Right atrium auricular region (tissue), 2 donors: ENCODE data around the gene CFAP45. TPM values are rescaled to one million over a fixed set of nuclear protein-coding genes. Genes with fewer than 3 reads are reported as not detected.
A peak's percentile ranks its signal among the peaks of the same experiment; 100 is the strongest.

Experiments
- DNase-seq: peaks from one replicate; pipeline ENCODE4 v3.0.0-alpha.2; 2019; ENCODE audit warnings: low spot score
- H3K27ac ChIP-seq, 2 donors: fragments of 200-600 bp; sonication (generic); 1 replicate in 1 of 2; 2 replicates in 1 of 2; pipeline ENCODE4 v1.5.1; 2016 to 2019
- H3K27me3 ChIP-seq, 2 donors: fragments of 200-600 bp; sonication (generic); one replicate each; pipeline versions ENCODE4 v1.5.1 to v1.6.0; 2017 to 2019
- H3K36me3 ChIP-seq: fragments of 200-600 bp; sonication (generic); one replicate; pipeline ENCODE4 v1.5.1; 2016
- H3K4me1 ChIP-seq, 2 donors: fragments of 200-600 bp; sonication (generic); one replicate each; pipeline versions ENCODE4 v1.5.1 to v1.6.0; 2017 to 2019
- H3K4me3 ChIP-seq, 2 donors: fragments of 200-600 bp; sonication (generic); 1 replicate in 1 of 2; 2 replicates in 1 of 2; pipeline ENCODE4 v1.5.1; 2017 to 2019; ENCODE audit warnings: mild to moderate bottlenecking in 1 of 2, moderate library complexity in 1 of 2
- H3K9me3 ChIP-seq, 2 donors: fragments of 200-600 bp; sonication (generic); one replicate each; pipeline ENCODE4 v1.5.1; 2019
- total RNA-seq, 2 donors: library from RNA; depleted of rRNA; stranded (reverse); fragments of >200 nt; gene quantifications; one replicate each; pipeline ENCODE4 v1.1.0, GENCODE V29; 2016
- TF ChIP-seq, protein P1 (sequence below), 2 donors: fragments of 200-600 bp; sonication (generic); IDR thresholded peaks; one replicate each; pipeline ENCODE4 v1.5.1; 2019; ENCODE audit warnings: antibody characterized with exemption in 2 of 2

CFAP45 gene
- total RNA-seq, 2 donors from 2014 or later = 0.86 to 1.3 TPM

GRCh38 chr1:159941141-159941540 lies 41.2 kb upstream of the CFAP45 start:
- Histone ChIP-seq H3K4me1 (peaks cover 0 to 43% of the 10 kb centered on the region in 2 donors), H3K36me3 (no peaks in the 10 kb centered on the region), H3K27me3 (no peaks in the 10 kb centered on the region), H3K9me3 (no peaks in the 10 kb centered on the region), H3K27ac (no peak overlapping the region), H3K4me3 (no peak overlapping the region)
- DNase-seq = no peak
- TF ChIP-seq, protein P1, sequence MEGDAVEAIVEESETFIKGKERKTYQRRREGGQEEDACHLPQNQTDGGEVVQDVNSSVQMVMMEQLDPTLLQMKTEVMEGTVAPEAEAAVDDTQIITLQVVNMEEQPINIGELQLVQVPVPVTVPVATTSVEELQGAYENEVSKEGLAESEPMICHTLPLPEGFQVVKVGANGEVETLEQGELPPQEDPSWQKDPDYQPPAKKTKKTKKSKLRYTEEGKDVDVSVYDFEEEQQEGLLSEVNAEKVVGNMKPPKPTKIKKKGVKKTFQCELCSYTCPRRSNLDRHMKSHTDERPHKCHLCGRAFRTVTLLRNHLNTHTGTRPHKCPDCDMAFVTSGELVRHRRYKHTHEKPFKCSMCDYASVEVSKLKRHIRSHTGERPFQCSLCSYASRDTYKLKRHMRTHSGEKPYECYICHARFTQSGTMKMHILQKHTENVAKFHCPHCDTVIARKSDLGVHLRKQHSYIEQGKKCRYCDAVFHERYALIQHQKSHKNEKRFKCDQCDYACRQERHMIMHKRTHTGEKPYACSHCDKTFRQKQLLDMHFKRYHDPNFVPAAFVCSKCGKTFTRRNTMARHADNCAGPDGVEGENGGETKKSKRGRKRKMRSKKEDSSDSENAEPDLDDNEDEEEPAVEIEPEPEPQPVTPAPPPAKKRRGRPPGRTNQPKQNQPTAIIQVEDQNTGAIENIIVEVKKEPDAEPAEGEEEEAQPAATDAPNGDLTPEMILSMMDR (IDR thresholded peaks at IDR 0.05) = no peak

DNA sequence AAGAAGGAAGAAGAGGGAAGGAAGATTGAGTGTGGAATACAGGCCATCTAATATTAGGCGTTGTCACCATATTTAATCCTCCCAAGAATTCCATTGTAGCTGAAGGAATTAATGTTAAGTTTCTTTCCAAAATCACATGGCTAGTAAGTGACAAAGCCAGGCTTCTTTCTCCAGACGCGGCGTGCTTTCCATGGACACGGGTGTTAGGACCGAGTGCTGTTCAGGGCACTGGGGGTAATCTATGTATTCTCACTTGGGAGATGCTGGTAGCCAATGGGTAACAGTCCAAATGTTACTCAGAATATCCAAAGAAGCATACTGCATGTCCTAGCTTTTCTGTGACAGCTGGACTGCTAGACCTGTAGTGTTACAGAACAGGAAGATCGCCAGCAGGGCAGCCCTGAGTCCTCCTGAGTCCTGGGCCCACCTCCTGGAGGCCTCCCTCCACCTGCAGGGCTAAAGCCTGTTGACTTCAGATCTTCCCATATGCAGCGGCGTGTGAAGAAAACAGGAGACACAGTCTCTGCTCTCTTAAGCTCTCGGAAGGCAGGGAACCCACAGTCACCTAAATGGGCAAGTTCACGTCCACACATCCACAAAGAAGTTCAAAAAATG lies 40.1 kb upstream of the CFAP45 start:
- H3K27me3 ChIP-seq = no peaks in the 10 kb centered on the region
- no peaks in the 10 kb centered on the region for H3K36me3 ChIP-seq
- H3K9me3 ChIP-seq = no peaks in the 10 kb centered on the region
- no peak for DNase-seq
- peak overlapping the region in 1 of 2 donors; percentile 13 for H3K27ac ChIP-seq
- peaks cover 0 to 36% of the 10 kb centered on the region in 2 donors for H3K4me1 ChIP-seq
- no peak overlapping the region for H3K4me3 ChIP-seq
- TF ChIP-seq, protein P1 (IDR thresholded peaks at IDR 0.05) = no peak

DNA sequence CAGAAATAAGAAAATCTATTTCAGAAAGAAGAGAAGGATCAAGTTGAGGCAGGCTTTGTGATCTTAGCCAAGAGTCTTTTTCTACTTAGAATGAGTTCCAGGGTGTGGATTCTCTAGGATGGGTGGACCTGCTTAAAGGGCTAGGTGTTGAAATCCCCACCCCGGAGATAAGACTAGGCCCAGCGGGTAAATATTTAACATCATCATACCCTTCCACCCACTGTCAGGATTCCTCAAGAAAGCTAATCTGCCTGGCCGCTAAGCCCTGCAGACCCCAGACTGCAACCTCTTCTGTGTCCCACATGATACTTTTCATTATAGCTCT lies 39.7 kb upstream of the CFAP45 start:
- Histone ChIP-seq H3K27ac (peak overlapping the region in 1 of 2 donors; percentile 13), H3K4me3 (no peak overlapping the region), H3K27me3 (no peaks in the 10 kb centered on the region), H3K9me3 (no peaks in the 10 kb centered on the region), H3K4me1 (peaks cover 0 to 31% of the 10 kb centered on the region in 2 donors), H3K36me3 (no peaks in the 10 kb centered on the region)
- DNase-seq = no peak
- TF ChIP-seq, protein P1 (IDR thresholded peaks at IDR 0.05) = no peak

GRCh38 chr1:159938905-159939677 lies 39.1 kb upstream of the CFAP45 start:
- Histone ChIP-seq H3K4me1 (peaks cover 0 to 28% of the 10 kb centered on the region in 2 donors), H3K36me3 (no peaks in the 10 kb centered on the region), H3K27me3 (no peaks in the 10 kb centered on the region), H3K9me3 (no peaks in the 10 kb centered on the region), H3K27ac (no peak overlapping the region), H3K4me3 (no peak overlapping the region)
- DNase-seq = no peak
- TF ChIP-seq, protein P1 (IDR thresholded peaks at IDR 0.05) = no peak

GRCh38 chr1:159938211-159938852 lies 38.4 kb upstream of the CFAP45 start:
- H3K27me3 ChIP-seq = no peaks in the 10 kb centered on the region
- H3K9me3 ChIP-seq = no peaks in the 10 kb centered on the region
- TF ChIP-seq, protein P1 (IDR thresholded peaks at IDR 0.05) = no peak
- peak overlapping the region in 1 of 2 donors; percentile 34 for H3K27ac ChIP-seq
- peaks cover 0 to 28% of the 10 kb centered on the region in 2 donors for H3K4me1 ChIP-seq
- H3K36me3 ChIP-seq = no peaks in the 10 kb centered on the region
- no peak overlapping the region for H3K4me3 ChIP-seq
- no peak for DNase-seq
